GM19452 (cell line): Measurements from ENCODE around the gene PBRM1.
A peak's percentile ranks its signal among the peaks of the same experiment; 100 is the strongest.
"Not testable (repeated sequence)": the region's sequence is repeated elsewhere in the genome, so short reads cannot be mapped to it uniquely, and the experiment has no call there.

ENCODE experiments used
- ATAC-seq: cut with Tn5 transposase; IDR thresholded peaks from one replicate; pipeline ENCODE4 v1.9.1; 2021; ENCODE audit not compliant: unreplicated experiment

Gene PBRM1

GRCh38 chr3:52685709-52686691 lies at the start of gene PBRM1, which contains the start of gene GNL3:
Gene PBRM1 (minus strand): TSS chr3:52685913.
Gene GNL3 (plus strand): TSS chr3:52686032. CDS start chr3:52686093, 61 bp downstream.
- ATAC-seq: peak; percentile 70

GRCh38 chr3:52733256-52733891 lies 47.7 kb upstream of the PBRM1 start:
- no peak for ATAC-seq

- no peak for ATAC-seq
Observed at GRCh38 chr3:52731590-52731989, 45.9 kb upstream of the PBRM1 start.

- ATAC-seq: no peak
Observed at GRCh38 chr3:52730681-52731080, 45.0 kb upstream of the PBRM1 start.

GRCh38 chr3:52728753-52729152 lies 43.0 kb upstream of the PBRM1 start:
- ATAC-seq: not testable (repeated sequence)

- no peak for ATAC-seq
Observed at GRCh38 chr3:52724511-52724910, 38.8 kb upstream of the PBRM1 start.

- no peak for ATAC-seq
Observed at GRCh38 chr3:52723935-52724334, 38.2 kb upstream of the PBRM1 start.

- ATAC-seq: no peak
Observed at GRCh38 chr3:52722491-52722890, 36.8 kb upstream of the PBRM1 start.

- ATAC-seq: no peak
Observed at GRCh38 chr3:52721730-52722008, 36.0 kb upstream of the PBRM1 start.

GRCh38 chr3:52721002-52721729 lies 35.5 kb upstream of the PBRM1 start:
- ATAC-seq: no peak

- no peak for ATAC-seq
Observed at GRCh38 chr3:52719618-52720017, 33.9 kb upstream of the PBRM1 start.

GRCh38 chr3:52715714-52716305 lies 30.1 kb upstream of the PBRM1 start:
- no peak for ATAC-seq

GRCh38 chr3:52714335-52715302 lies 28.9 kb upstream of the PBRM1 start:
- ATAC-seq: no peak

- no peak for ATAC-seq
Observed at GRCh38 chr3:52712291-52713212, 26.8 kb upstream of the PBRM1 start.

- ATAC-seq: no peak
Observed at GRCh38 chr3:52710512-52710911, 24.8 kb upstream of the PBRM1 start.

- ATAC-seq: no peak
Observed at GRCh38 chr3:52707585-52707984, 21.9 kb upstream of the PBRM1 start.

- ATAC-seq: peak; percentile 84
Observed at GRCh38 chr3:52705688-52706686, 20.3 kb upstream of the PBRM1 start, which contains the start of the genes GLT8D1 and SPCS1. Gene GLT8D1 (minus strand): TSS chr3:52705791. CDS start chr3:52700460, 5,331 bp downstream. Gene SPCS1 (plus strand): TSS chr3:52706106. CDS start chr3:52706247, 141 bp downstream.

GRCh38 chr3:52705438-52705687 lies 19.6 kb upstream of the PBRM1 start:
- ATAC-seq: peak; percentile 39
